GM12873 (cell line): Measurements from ENCODE around the gene FADS6.
A peak's percentile ranks its signal among the peaks of the same experiment; 100 is the strongest.

ENCODE experiments used
- TF ChIP-seq, protein P1 (sequence below): IDR thresholded peaks from 2 replicates; pipeline ENCODE4 v1.5.1; 2012; ENCODE audit warnings: low read depth, mild to moderate bottlenecking, moderate library complexity, low read length, control low read depth; ENCODE audit not compliant: insufficient read depth; ENCODE audit errors: missing control alignments

Gene FADS6

GRCh38 chr17:74851612-74852236, 41.7 kb downstream of the FADS6 start:
- TF ChIP-seq, protein P1, sequence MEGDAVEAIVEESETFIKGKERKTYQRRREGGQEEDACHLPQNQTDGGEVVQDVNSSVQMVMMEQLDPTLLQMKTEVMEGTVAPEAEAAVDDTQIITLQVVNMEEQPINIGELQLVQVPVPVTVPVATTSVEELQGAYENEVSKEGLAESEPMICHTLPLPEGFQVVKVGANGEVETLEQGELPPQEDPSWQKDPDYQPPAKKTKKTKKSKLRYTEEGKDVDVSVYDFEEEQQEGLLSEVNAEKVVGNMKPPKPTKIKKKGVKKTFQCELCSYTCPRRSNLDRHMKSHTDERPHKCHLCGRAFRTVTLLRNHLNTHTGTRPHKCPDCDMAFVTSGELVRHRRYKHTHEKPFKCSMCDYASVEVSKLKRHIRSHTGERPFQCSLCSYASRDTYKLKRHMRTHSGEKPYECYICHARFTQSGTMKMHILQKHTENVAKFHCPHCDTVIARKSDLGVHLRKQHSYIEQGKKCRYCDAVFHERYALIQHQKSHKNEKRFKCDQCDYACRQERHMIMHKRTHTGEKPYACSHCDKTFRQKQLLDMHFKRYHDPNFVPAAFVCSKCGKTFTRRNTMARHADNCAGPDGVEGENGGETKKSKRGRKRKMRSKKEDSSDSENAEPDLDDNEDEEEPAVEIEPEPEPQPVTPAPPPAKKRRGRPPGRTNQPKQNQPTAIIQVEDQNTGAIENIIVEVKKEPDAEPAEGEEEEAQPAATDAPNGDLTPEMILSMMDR: no peak

- TF ChIP-seq, protein P1: no peak
Measured at GRCh38 chr17:74850914-74851313, 42.5 kb downstream of the FADS6 start.

GRCh38 chr17:74850310-74850709, 43.1 kb downstream of the FADS6 start:
- TF ChIP-seq, protein P1: no peak

DNA sequence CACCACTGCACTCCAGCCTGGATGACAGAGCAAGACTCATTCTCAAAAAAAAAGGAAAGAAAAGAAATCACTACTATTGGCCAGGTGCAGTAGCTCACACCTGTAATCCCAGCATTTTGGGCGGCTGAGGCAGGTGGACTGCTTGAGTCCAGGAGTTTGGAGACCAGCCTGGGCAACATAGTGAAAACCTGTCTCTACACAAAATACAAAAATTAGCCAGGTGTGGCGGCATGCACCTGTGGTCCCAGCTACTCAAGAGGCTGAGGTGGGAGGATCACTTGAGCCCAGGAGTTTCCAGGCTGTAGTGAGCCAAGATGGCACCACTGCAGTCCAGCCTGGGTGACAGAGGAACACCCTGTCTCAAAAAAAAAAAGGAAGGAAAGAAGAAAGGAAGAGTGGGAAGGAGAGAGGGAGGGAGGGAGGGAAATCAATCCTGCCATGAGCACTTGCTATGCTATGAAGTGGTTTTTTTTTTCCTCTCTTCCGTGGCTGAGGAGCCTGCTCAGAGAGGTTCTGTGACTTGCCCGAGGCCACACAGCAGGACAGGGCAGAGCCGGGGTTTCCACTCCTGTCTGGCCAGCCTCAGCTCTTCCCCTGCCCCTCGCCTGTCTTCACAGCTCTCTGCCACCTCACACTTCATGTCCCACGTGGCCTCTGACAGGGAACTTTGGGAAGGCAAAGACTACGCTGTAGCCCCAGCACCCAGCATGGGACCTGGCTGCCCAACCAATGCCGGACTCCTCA, 44.6 kb downstream of the FADS6 start:
- TF ChIP-seq, protein P1: no peak

DNA sequence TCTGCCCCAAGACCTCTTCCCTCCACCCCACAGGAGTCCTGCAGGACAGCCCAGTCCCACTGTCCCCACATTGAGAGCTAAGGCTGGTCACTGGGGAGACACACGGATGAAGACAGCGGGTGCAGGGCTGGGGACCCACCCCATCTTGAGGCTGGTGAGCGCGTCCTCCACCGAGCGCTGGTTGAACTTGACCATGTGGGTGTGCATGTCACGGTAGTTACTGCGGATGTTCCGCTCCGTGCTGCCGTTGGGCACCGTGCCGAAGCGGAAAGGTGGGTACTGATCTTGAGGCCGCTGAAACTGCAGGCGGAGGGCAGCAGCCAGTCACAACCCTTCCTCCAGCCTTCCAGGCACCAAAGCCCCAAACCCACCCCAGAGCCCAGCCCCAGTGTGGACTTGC, 46.8 kb downstream of the FADS6 start:
- TF ChIP-seq, protein P1: no peak

- TF ChIP-seq, protein P1: no peak
Measured at GRCh38 chr17:74843352-74843627, 50.1 kb downstream of the FADS6 start.

DNA sequence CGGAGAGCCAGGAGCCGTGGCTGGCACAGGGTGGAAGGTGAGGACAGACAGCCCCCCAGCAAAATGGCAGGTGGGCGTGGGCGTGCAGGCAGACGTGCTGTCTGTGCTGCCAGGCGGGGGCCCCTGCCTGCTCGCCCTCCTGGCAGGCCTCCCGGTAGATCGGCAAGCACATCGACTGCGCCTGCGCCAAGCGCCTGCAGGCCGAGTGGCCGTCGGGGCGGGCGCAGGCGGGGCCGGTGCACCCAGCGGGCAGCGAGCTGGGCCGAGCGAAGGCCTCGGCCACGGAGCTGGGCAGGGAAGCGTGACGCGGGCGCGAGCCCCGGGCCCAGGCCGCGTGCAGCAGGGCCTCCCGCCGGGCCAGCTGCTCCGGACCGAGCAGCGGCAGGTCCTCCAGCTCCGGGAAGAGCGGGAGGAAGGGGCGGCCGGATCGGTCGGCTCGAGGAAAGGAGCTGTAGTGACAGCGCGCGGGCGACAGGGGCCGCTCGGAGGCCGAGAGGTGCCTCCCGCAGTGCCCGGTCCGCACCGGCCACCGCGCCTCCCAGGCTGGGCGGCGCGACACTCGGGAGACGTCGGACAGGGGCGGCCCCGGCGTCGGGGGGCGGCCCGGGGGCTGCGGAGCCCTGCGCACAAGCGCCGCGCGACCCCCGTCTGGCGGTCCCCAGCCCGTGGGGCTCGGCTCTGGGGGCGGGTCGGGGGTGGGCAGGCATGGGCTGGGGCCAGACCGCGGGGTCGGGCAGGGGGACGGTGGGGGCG, 50.7 kb downstream of the FADS6 start:
- TF ChIP-seq, protein P1: peak; percentile 49
